Heart left ventricle (tissue), 16 donors: ENCODE results near the gene GOLT1B. TPM values are rescaled to one million over a fixed set of nuclear protein-coding genes. Genes with fewer than 3 reads are reported as not detected.

Experiments
- ATAC-seq, 4 donors: fragments of 200-7000 bp; cut with Tn5 transposase; one replicate each; pipeline ENCODE4 v1.9.1; 2020 to 2022; ENCODE audit warnings: moderate library complexity in 4 of 4, mild to moderate bottlenecking in 3 of 4, moderate number of reproducible peaks in 1 of 4
- DNase-seq, 5 donors: peaks; one replicate each; pipeline ENCODE4 v3.0.0-alpha.2; 2020
- H3K27ac ChIP-seq, 12 donors: fragments of 200-600 bp; sonication (generic) in 4 of 12; one replicate each; pipeline versions ENCODE4 v1.5.0 to v1.8.0; 2016 to 2022; ENCODE audit warnings: mild to moderate bottlenecking in 2 of 12
- H3K27me3 ChIP-seq, 9 donors: fragments of 200-600 bp; sonication (generic) in 2 of 9; one replicate each; pipeline versions ENCODE4 v1.5.1 to v1.8.0; 2016 to 2022; ENCODE audit warnings: mild to moderate bottlenecking in 3 of 9
- H3K36me3 ChIP-seq, 9 donors: fragments of 200-600 bp; sonication (generic) in 2 of 9; one replicate each; pipeline versions ENCODE4 v1.5.0 to v1.8.0; 2018 to 2022; ENCODE audit warnings: mild to moderate bottlenecking in 2 of 9
- H3K4me1 ChIP-seq, 12 donors: fragments of 200-600 bp; sonication (generic) in 4 of 12; one replicate each; pipeline versions ENCODE4 v1.5.0 to v1.8.0; 2016 to 2022; ENCODE audit warnings: mild to moderate bottlenecking in 3 of 12
- H3K4me3 ChIP-seq, 12 donors: fragments of 200-600 bp; sonication (generic) in 4 of 12; one replicate each; pipeline versions ENCODE4 v1.5.0 to v1.8.0; 2017 to 2022; ENCODE audit warnings: mild to moderate bottlenecking in 9 of 12, moderate library complexity in 4 of 12
- H3K9me3 ChIP-seq, 12 donors: fragments of 200-600 bp; sonication (generic) in 4 of 12; one replicate each; pipeline versions ENCODE4 v1.5.0 to v1.8.0; 2016 to 2022; ENCODE audit warnings: mild to moderate bottlenecking in 1 of 12
- CTCF ChIP-seq, 12 donors: fragments of 200-600 bp; sonication (generic) in 4 of 12; IDR thresholded peaks; one replicate each; pipeline versions ENCODE4 v1.5.0 to v1.8.0; 2018 to 2022; ENCODE audit warnings: antibody characterized with exemption in 12 of 12, mild to moderate bottlenecking in 5 of 12
- POLR2A ChIP-seq, 2 donors: fragments of 450-650 bp; IDR thresholded peaks; one replicate each; pipeline ENCODE4 v1.6.1; 2017; ENCODE audit warnings: antibody characterized with exemption in 2 of 2, mild to moderate bottlenecking in 2 of 2, moderate library complexity in 2 of 2
- WGBS, 4 donors: extraction: QIAGEN DNeasy Blood & Tissue Kit in 2 of 4; methylation state at CpG; one replicate each; pipeline versions ENCODE4 v1.1.5 to v1.1.7; 2013 to 2018; 5-methylcytosine and 5-hydroxymethylcytosine counted together
- intact Hi-C, 10 donors: fragments of 100-400 bp; cut with DNase I; formaldehyde crosslinking; loops; one replicate each; pipeline versions ENCODE4 v1.11.1 to v1.14.2; 2022
- polyA plus RNA-seq, 2 donors: library from polyadenylated mRNA; stranded (reverse); fragments of 200-250 nt; gene quantifications; one replicate each; pipeline ENCODE4 v1.2.3, GENCODE V29; 2013
- total RNA-seq, 9 donors: library from RNA; depleted of rRNA in 2 of 9; stranded (reverse); fragments of >200 nt in 2 of 9; fragmentation: NEBNext Ultra II Directional in 3 of 9; extraction: Animal tissue kit (Norgen Biotek cat#: 25700) in 3 of 9; gene quantifications; one replicate each; pipeline versions ENCODE4 v1.1.0 to v1.2.4, GENCODE V29; 2016 to 2023
- donor health status: ischemic (EF 13 %, LVEDD 7.1; RV severe dilation, severe dysfunction).
- donor health status: healthy with polysubstance abuse.
- donor health status: DM: no; HTN: yes; CAD: no.
- donor health status: DM: no; HTN: no; CAD: no.
- donor health status: ischemic (EF 25% LVEDD 6.9; RV normal size, moderate dysfunction).
- donor health status: ischemic (EF 25% LVEDD 5.7; RV mildly dilated, moderate dysfunction).
- donor health status: healthy.
- donor health status: DM: yes; HTN: yes; CAD: no.
- donor health status: ischemic (EF 35%, LVEDD 5.7; RV mildly dilated, moderate dysfunction).
- donor health status: nonischemic (EF 11% LVEDD 7.7; RV severe dilation, severe dysfunction).
- donor health status: DM: yes; HTN: yes; CAD: no.
- donor health status: PGD.
- donor health status: ischemic (EF 29% LVEDD 5.4; RV normal size, mild dysfunction).
- donor health status: nonischemic (EF 23%, LVEDD 6.1; RV moderate dilation, normal function).

The GOLT1B gene
- total and polyA plus RNA-seq, 11 donors, result 12.9 to 43.7 (median 22.1) TPM

- intact Hi-C loops, result no loop called here
- TF ChIP-seq POLR2A (IDR thresholded peaks at IDR 0.05), result no peak
- Histone ChIP-seq H3K4me3 (no peak overlapping the region), H3K27me3 (no peaks in the 10 kb centered on the region), H3K9me3 (no peaks in the 10 kb centered on the region), H3K4me1 (no peaks in the 10 kb centered on the region), H3K27ac (no peak overlapping the region), H3K36me3 (peaks cover 0 to 100% (median 98%) of the 10 kb centered on the region in 9 donors)
- ATAC-seq (no peak), DNase-seq (no peak)
- WGBS, 4 donors, result 84 to 97% (median 95%) methylated on average over 3 of the region's 3 CpGs
These were observed 24.6 kb upstream of the GOLT1B start for GRCh38 chr12:21476949-21477348.

- intact Hi-C loops, result no loop called here
- DNase-seq, result no peak
- Histone ChIP-seq H3K4me3 (no peak overlapping the region), H3K27ac (no peak overlapping the region), H3K4me1 (no peaks in the 10 kb centered on the region), H3K27me3 (no peaks in the 10 kb centered on the region), H3K36me3 (peaks cover 0 to 100% (median 98%) of the 10 kb centered on the region in 9 donors), H3K9me3 (no peaks in the 10 kb centered on the region)
- ATAC-seq, result no peak
- no peak for TF ChIP-seq POLR2A (IDR thresholded peaks at IDR 0.05)
- TF ChIP-seq CTCF (IDR thresholded peaks at IDR 0.05), result no peak
- WGBS, 4 donors, result 83 to 91% (median 89%) methylated on average over 10 of the region's 10 CpGs
These were observed 22.7 kb upstream of the GOLT1B start for GRCh38 chr12:21478756-21479455.

- TF ChIP-seq CTCF (IDR thresholded peaks at IDR 0.05) (no peak), POLR2A (IDR thresholded peaks at IDR 0.05) (no peak)
- Histone ChIP-seq H3K4me3 (no peak overlapping the region), H3K9me3 (no peaks in the 10 kb centered on the region), H3K4me1 (no peaks in the 10 kb centered on the region), H3K27ac (no peak overlapping the region), H3K36me3 (peaks cover 0 to 98% (median 89%) of the 10 kb centered on the region in 9 donors), H3K27me3 (no peaks in the 10 kb centered on the region)
- intact Hi-C loops, result no loop called here
- ATAC-seq, result no peak
- WGBS, 4 donors, result 64 to 80% (median 67%) methylated on average over 3 of the region's 3 CpGs
- no peak for DNase-seq
These were observed 18.1 kb upstream of the GOLT1B start for GRCh38 chr12:21483531-21483930.

GRCh38 chr12:21485998-21486397, 15.6 kb upstream of the GOLT1B start:
- no peak for TF ChIP-seq CTCF (IDR thresholded peaks at IDR 0.05)
- TF ChIP-seq POLR2A (IDR thresholded peaks at IDR 0.05), result no peak
- H3K4me3 ChIP-seq, result no peak overlapping the region
- H3K27ac ChIP-seq, result no peak overlapping the region
- H3K4me1 ChIP-seq, result no peaks in the 10 kb centered on the region
- intact Hi-C loops, result no loop called here
- H3K9me3 ChIP-seq, result no peaks in the 10 kb centered on the region
- DNase-seq (no peak), ATAC-seq (no peak)
- H3K27me3 ChIP-seq, result no peaks in the 10 kb centered on the region
- peaks cover 3 to 98% (median 90%) of the 10 kb centered on the region in 9 donors for H3K36me3 ChIP-seq
